Esophagus squamous epithelium (tissue), 4 donors: ENCODE results near the gene GTPBP6.

Experiments used
- CTCF ChIP-seq, 6 experiments: fragments of 450-650 bp in 4 of 6; fragments of 200-600 bp in 2 of 6; sonication (generic) in 2 of 6; IDR thresholded peaks; one replicate each; pipeline ENCODE4 v1.5.1; 2016 to 2019; ENCODE audit warnings: antibody characterized with exemption in 6 of 6, mild to moderate bottlenecking in 4 of 6, moderate library complexity in 4 of 6
- POLR2A ChIP-seq, 4 donors: fragments of 450-650 bp; IDR thresholded peaks; one replicate each; pipeline ENCODE4 v1.6.1; 2017; ENCODE audit warnings: antibody characterized with exemption in 4 of 4, mild to moderate bottlenecking in 4 of 4, moderate library complexity in 3 of 4

- TF ChIP-seq CTCF (IDR thresholded peaks at IDR 0.05) (no peak), POLR2A (IDR thresholded peaks at IDR 0.05) (no peak)
Observed at GRCh38 chrX:319579-320125, 1.1 kb upstream of the GTPBP6 start.
